Neural progenitor cell (in vitro differentiated cells): ENCODE measurements around the gene MICA. TPM values are rescaled to one million over a fixed set of nuclear protein-coding genes. Genes with fewer than 3 reads are reported as not detected.
"Not testable (repeated sequence)": the region's sequence is repeated elsewhere in the genome, so short reads cannot be mapped to it uniquely, and the experiment has no call there.

Experiments used
- DNase-seq: peaks from one replicate; pipeline ENCODE4 v3.0.0-alpha.2; 2016; ENCODE audit warnings: low spot score
- H2AFZ ChIP-seq: fragments of 200-600 bp; sonication (generic); replicated peaks from 2 replicates; pipeline ENCODE4 v1.6.1; 2016; ENCODE audit warnings: antibody characterized with exemption
- H3F3A ChIP-seq: fragments of 200-600 bp; sonication (generic); 2 replicates; pipeline ENCODE4 v1.6.1; 2016; ENCODE audit warnings: antibody characterized with exemption, low read depth
- H3K27ac ChIP-seq: fragments of 200-600 bp; sonication (generic); 2 replicates; pipeline ENCODE4 v1.5.1; 2016; ENCODE audit warnings: mild to moderate bottlenecking
- H3K27me3 ChIP-seq: fragments of 200-600 bp; sonication (generic); 2 replicates; pipeline ENCODE4 v1.6.1; 2016; ENCODE audit warnings: mild to moderate bottlenecking, moderate library complexity
- H3K36me3 ChIP-seq: fragments of 200-600 bp; sonication (generic); 2 replicates; pipeline ENCODE4 v1.5.1; 2016
- H3K4me1 ChIP-seq: fragments of 200-600 bp; sonication (generic); 2 replicates; pipeline ENCODE4 v1.6.1; 2016; ENCODE audit warnings: mixed run types
- H3K4me2 ChIP-seq: fragments of 200-600 bp; sonication (generic); 2 replicates; pipeline ENCODE4 v1.6.1; 2016
- H3K4me3 ChIP-seq: fragments of 200-600 bp; sonication (generic); 2 replicates; pipeline ENCODE4 v1.5.1; 2016
- H3K79me2 ChIP-seq: fragments of 200-600 bp; sonication (generic); 2 replicates; pipeline ENCODE4 v1.6.1; 2016; ENCODE audit warnings: low read depth
- H3K9ac ChIP-seq: fragments of 200-600 bp; sonication (generic); 2 replicates; pipeline ENCODE4 v1.6.1; 2016
- H3K9me3 ChIP-seq: fragments of 200-600 bp; sonication (generic); 2 replicates; pipeline ENCODE4 v1.5.1; 2016; ENCODE audit warnings: low read depth
- H4K20me1 ChIP-seq: fragments of 200-600 bp; sonication (generic); 2 replicates; pipeline ENCODE4 v1.6.1; 2016; ENCODE audit warnings: low read depth
- H3K27ac Mint-ChIP-seq: 3 replicates; pipeline ENCODE4 v1.8.0; 2021; ENCODE audit warnings: mixed read lengths
- H3K27me3 Mint-ChIP-seq: 2 replicates; pipeline ENCODE4 v1.8.0; 2022; ENCODE audit warnings: low read depth, mild to moderate bottlenecking, inconsistent platforms, moderate library complexity, mixed read lengths; ENCODE audit not compliant: insufficient read depth
- H3K36me3 Mint-ChIP-seq: 3 replicates; pipeline ENCODE4 v1.8.0; 2021; ENCODE audit warnings: mixed read lengths
- H3K4me1 Mint-ChIP-seq: 3 replicates; pipeline ENCODE4 v1.8.0; 2021; ENCODE audit warnings: mixed read lengths
- H3K4me3 Mint-ChIP-seq: 3 replicates; pipeline ENCODE4 v1.8.0; 2021; ENCODE audit warnings: mild to moderate bottlenecking, moderate library complexity, mixed read lengths
- H3K9me3 Mint-ChIP-seq: 3 replicates; pipeline ENCODE4 v1.8.0; 2020; ENCODE audit warnings: mixed read lengths
- EZH2 ChIP-seq: fragments of 200-600 bp; sonication (generic); IDR thresholded peaks from 2 replicates; pipeline ENCODE4 v1.6.1; 2017; ENCODE audit warnings: antibody characterized with exemption, mild to moderate bottlenecking, moderate library complexity
- EZH2phosphoT487 ChIP-seq: fragments of 200-600 bp; sonication (generic); IDR thresholded peaks from 2 replicates; pipeline ENCODE4 v1.6.1; 2017; ENCODE audit warnings: antibody characterized with exemption
- total RNA-seq: library from RNA; depleted of rRNA; stranded (reverse); fragments of >200 nt; gene quantifications from 2 replicates; pipeline ENCODE4 v1.2.3, GENCODE V29; 2015; ENCODE audit warnings: low replicate concordance
- TF ChIP-seq, protein P1 (sequence below): fragments of 200-600 bp; sonication (generic); IDR thresholded peaks from 2 replicates; pipeline ENCODE4 v1.5.1; 2017; ENCODE audit warnings: antibody characterized with exemption, mild to moderate bottlenecking

Gene MICA
- total RNA-seq, 1 donor from 2014 or later: 15.0 TPM

GRCh38 chr6:31450751-31451150 is 47.4 kb downstream of the MICA start:
- TF ChIP-seq EZH2phosphoT487 (no peak), EZH2 (no peak)
- TF ChIP-seq, protein P1, sequence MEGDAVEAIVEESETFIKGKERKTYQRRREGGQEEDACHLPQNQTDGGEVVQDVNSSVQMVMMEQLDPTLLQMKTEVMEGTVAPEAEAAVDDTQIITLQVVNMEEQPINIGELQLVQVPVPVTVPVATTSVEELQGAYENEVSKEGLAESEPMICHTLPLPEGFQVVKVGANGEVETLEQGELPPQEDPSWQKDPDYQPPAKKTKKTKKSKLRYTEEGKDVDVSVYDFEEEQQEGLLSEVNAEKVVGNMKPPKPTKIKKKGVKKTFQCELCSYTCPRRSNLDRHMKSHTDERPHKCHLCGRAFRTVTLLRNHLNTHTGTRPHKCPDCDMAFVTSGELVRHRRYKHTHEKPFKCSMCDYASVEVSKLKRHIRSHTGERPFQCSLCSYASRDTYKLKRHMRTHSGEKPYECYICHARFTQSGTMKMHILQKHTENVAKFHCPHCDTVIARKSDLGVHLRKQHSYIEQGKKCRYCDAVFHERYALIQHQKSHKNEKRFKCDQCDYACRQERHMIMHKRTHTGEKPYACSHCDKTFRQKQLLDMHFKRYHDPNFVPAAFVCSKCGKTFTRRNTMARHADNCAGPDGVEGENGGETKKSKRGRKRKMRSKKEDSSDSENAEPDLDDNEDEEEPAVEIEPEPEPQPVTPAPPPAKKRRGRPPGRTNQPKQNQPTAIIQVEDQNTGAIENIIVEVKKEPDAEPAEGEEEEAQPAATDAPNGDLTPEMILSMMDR: no peak
- peaks cover 2% of the 10 kb centered on the region for H3K27me3 Mint-ChIP-seq
- no peak overlapping the region for H3K9ac ChIP-seq
- H3K4me1 Mint-ChIP-seq: no peaks in the 10 kb centered on the region
- H3K36me3 Mint-ChIP-seq: no peaks in the 10 kb centered on the region
- DNase-seq: no peak
- H3K4me2 ChIP-seq: no peak overlapping the region
- H3K27ac ChIP-seq: no peak overlapping the region
- H3K79me2 ChIP-seq: no peaks in the 10 kb centered on the region
- no peak overlapping the region for H2AFZ ChIP-seq
- H3K4me3 ChIP-seq: no peak overlapping the region
- no peak overlapping the region for H3K4me3 Mint-ChIP-seq
- H3K9me3 Mint-ChIP-seq: peaks cover 4% of the 10 kb centered on the region
- no peaks in the 10 kb centered on the region for H3K4me1 ChIP-seq
- no peaks in the 10 kb centered on the region for H3K36me3 ChIP-seq
- no peaks in the 10 kb centered on the region for H3K27me3 ChIP-seq
- no peaks in the 10 kb centered on the region for H3F3A ChIP-seq
- no peaks in the 10 kb centered on the region for H4K20me1 ChIP-seq
- no peaks in the 10 kb centered on the region for H3K9me3 ChIP-seq
- H3K27ac Mint-ChIP-seq: no peak overlapping the region

DNA sequence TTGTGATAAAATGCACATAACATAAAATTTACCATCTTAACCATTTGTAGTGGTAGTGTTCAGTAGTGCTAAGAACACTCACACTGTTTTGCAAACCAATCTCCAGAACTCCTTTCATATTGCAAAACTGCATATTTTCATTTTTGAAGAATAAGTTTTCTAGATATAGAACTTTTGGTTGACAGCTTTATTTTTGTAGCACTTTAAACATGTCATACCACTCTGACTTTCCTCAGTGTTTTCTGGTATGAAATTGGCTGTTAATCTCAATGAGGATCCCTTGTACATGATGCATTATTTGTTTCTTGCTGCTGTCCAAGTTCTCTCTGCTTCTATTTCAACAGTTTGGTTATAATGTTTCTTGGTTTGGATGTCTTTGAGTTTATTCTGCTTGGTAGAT is 49.5 kb downstream of the MICA start:
- H3K79me2 ChIP-seq: no peaks in the 10 kb centered on the region
- peaks cover 2% of the 10 kb centered on the region for H3K27me3 Mint-ChIP-seq

GRCh38 chr6:31453259-31453658 is 49.9 kb downstream of the MICA start:
- no peak overlapping the region for H3K9ac ChIP-seq
- DNase-seq: no peak
- H3K27ac Mint-ChIP-seq: no peak overlapping the region
- no peak overlapping the region for H2AFZ ChIP-seq
- no peak overlapping the region for H3K4me3 Mint-ChIP-seq
- no peak overlapping the region for H3K4me2 ChIP-seq
- no peaks in the 10 kb centered on the region for H3K36me3 ChIP-seq
- H3K9me3 Mint-ChIP-seq: peaks cover 4% of the 10 kb centered on the region
- no peak overlapping the region for H3K4me3 ChIP-seq
- H3F3A ChIP-seq: no peaks in the 10 kb centered on the region
- H3K36me3 Mint-ChIP-seq: no peaks in the 10 kb centered on the region
- TF ChIP-seq, protein P1: no peak
- TF ChIP-seq EZH2phosphoT487 (no peak), EZH2 (no peak)
- peaks cover 2% of the 10 kb centered on the region for H3K27me3 Mint-ChIP-seq
- H4K20me1 ChIP-seq: no peaks in the 10 kb centered on the region
- no peaks in the 10 kb centered on the region for H3K27me3 ChIP-seq
- H3K4me1 ChIP-seq: no peaks in the 10 kb centered on the region
- no peaks in the 10 kb centered on the region for H3K4me1 Mint-ChIP-seq
- H3K79me2 ChIP-seq: no peaks in the 10 kb centered on the region
- no peak overlapping the region for H3K27ac ChIP-seq
- H3K9me3 ChIP-seq: no peaks in the 10 kb centered on the region

More for the DNA sequence above, 49.5 kb downstream of the MICA start:
- H3K9ac ChIP-seq: no peak overlapping the region
- no peaks in the 10 kb centered on the region for H3K4me1 ChIP-seq
- H3K9me3 ChIP-seq: no peaks in the 10 kb centered on the region
- Mint-ChIP-seq H3K9me3 (peaks cover 4% of the 10 kb centered on the region), H3K4me3 (no peak overlapping the region), H3K36me3 (no peaks in the 10 kb centered on the region), H3K4me1 (no peaks in the 10 kb centered on the region), H3K27ac (no peak overlapping the region)
- H3K36me3 ChIP-seq: no peaks in the 10 kb centered on the region
- no peak overlapping the region for H3K4me3 ChIP-seq
- no peaks in the 10 kb centered on the region for H3F3A ChIP-seq
- TF ChIP-seq EZH2phosphoT487: no peak
- TF ChIP-seq EZH2: no peak
- TF ChIP-seq, protein P1: no peak
- H2AFZ ChIP-seq: no peak overlapping the region
- H3K4me2 ChIP-seq: no peak overlapping the region
- H3K27ac ChIP-seq: no peak overlapping the region
- no peak for DNase-seq
- no peaks in the 10 kb centered on the region for H4K20me1 ChIP-seq
- no peaks in the 10 kb centered on the region for H3K27me3 ChIP-seq

- H3K4me2 ChIP-seq, H3K9ac ChIP-seq, DNase-seq, H3K4me3 Mint-ChIP-seq, H3K4me3 ChIP-seq, H4K20me1 ChIP-seq, H3K36me3 Mint-ChIP-seq, H2AFZ ChIP-seq, H3K27me3 Mint-ChIP-seq, H3K9me3 ChIP-seq, H3K79me2 ChIP-seq, H3K27ac Mint-ChIP-seq, H3K36me3 ChIP-seq, H3K9me3 Mint-ChIP-seq, H3F3A ChIP-seq, H3K27ac ChIP-seq, H3K27me3 ChIP-seq: not testable (repeated sequence)
- peaks cover 10% of the 10 kb centered on the region for H3K4me1 ChIP-seq
- H3K4me1 Mint-ChIP-seq: peaks cover 10% of the 10 kb centered on the region
Measured at GRCh38 chr6:31459864-31460263, 56.5 kb downstream of the MICA start.
